BLaER1 treated with 17β-estradiol and CSF1 and Interleukin-3, amounts not matched to agents 10 nM and 100 nM (cell line): ENCODE measurements around the gene CST3.
"Not testable (repeated sequence)": the region's sequence is repeated elsewhere in the genome, so short reads cannot be mapped to it uniquely, and the experiment has no call there.

Experiments used
- H3K27ac ChIP-seq, 11 experiments: shearing (Covaris generic); formaldehyde crosslinking; 2 replicates each; pipeline ENCODE4 v1.8.1; 2022
- H3K27me3 ChIP-seq, 11 experiments: shearing (Covaris generic); formaldehyde crosslinking; 2 replicates each; pipeline ENCODE4 v1.8.1; 2022
- H3K36me3 ChIP-seq, 11 experiments: shearing (Covaris generic); formaldehyde crosslinking; 2 replicates each; pipeline ENCODE4 v1.8.1; 2022
- H3K4me1 ChIP-seq, 10 experiments: shearing (Covaris generic); formaldehyde crosslinking; 2 replicates each; pipeline ENCODE4 v1.8.1; 2022
- H3K4me2 ChIP-seq, 11 experiments: shearing (Covaris generic); formaldehyde crosslinking; 2 replicates each; pipeline ENCODE4 v1.8.1; 2022
- H3K4me3 ChIP-seq, 10 experiments: shearing (Covaris generic); formaldehyde crosslinking; 2 replicates each; pipeline ENCODE4 v1.8.1; 2022
- H3K9ac ChIP-seq, 11 experiments: shearing (Covaris generic); formaldehyde crosslinking; 2 replicates each; pipeline ENCODE4 v1.8.1; 2022
- H3K9me3 ChIP-seq, 11 experiments: shearing (Covaris generic); formaldehyde crosslinking; replicated peaks in 1 of 11; 2 replicates each; pipeline ENCODE4 v1.8.1; 2022
- H4K20me1 ChIP-seq, 11 experiments: shearing (Covaris generic); formaldehyde crosslinking; 2 replicates each; pipeline ENCODE4 v1.8.1; 2022
- Cebpa-rat ChIP-seq, 11 experiments: shearing (Covaris generic); IDR thresholded peaks; 2 replicates each; pipeline ENCODE4 v1.8.1; 2022

Gene CST3

GRCh38 chr20:23637282-23638221 is at the start of gene CST3:
Gene CST3 (minus strand): TSS chr20:23637955. CDS start chr20:23637862, 93 bp downstream.
- H3K27ac ChIP-seq, result peak within 1 kb of the TSS; percentile 73 to 95 (median 84)

DNA sequence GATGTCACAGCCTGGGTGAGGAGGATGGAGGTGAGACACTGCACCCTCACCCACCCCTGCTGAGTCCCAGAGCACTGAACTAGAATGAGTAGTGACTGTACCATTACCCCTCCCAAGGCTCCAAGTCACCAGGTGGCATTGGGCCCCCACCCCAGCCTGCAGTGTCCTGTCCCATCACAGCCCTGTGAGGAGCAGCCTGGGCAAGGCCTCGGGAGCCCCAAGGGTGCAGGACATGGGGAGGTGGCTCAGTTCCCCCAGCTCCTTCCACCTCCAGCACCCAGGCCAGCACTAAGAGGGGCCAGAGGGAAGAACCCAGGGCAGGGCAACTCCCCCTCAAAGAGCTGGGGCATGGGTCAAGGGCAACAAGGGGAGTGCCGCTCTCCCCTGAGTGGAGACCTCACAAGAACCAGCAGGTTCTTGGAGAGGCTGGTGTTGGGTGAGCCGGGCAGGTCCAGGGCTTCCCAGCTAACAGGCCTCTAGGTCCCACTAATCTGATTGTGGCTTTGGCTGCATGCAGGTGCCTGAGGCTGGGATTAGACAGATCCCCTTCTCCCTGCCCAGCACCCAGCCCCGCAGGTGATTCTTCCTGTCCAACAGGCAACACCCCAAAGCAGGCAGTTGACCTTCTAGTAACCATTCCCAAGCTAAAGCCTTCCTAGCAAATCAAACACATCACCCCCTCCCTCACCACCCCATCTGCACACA is 48.4 kb upstream of the CST3 start:
- Histone ChIP-seq H3K4me3 (no peak overlapping the region), H3K27me3 (no peaks in the 10 kb centered on the region)

More at GRCh38 chr20:23637282-23638221, at the start of gene CST3:
- peak within 1 kb of the TSS; percentile 72 to 99 (median 98) for H3K4me2 ChIP-seq
- H3K4me3 ChIP-seq, result peak within 1 kb of the TSS; percentile 67 to 97 (median 82)
- no peaks in the 10 kb centered on the region; a peak in 1 of 22 replicates for H3K27me3 ChIP-seq
- TF ChIP-seq Cebpa-rat (IDR thresholded peaks at IDR 0.05), result no peak
- H4K20me1 ChIP-seq, result peaks cover 0 to 43% (median 9%) of the 10 kb centered on the region in 11 experiments; a peak in 11 of 22 replicates
- H3K36me3 ChIP-seq, result peaks cover 0 to 30% (median 0%) of the 10 kb centered on the region in 11 experiments; a peak in 9 of 22 replicates
- peak within 1 kb of the TSS; percentile 78 to 93 (median 85) for H3K9ac ChIP-seq
- H3K9me3 ChIP-seq, result 0 out of 22 replicates have a peak, but pooled peaks cover 0 to 4% (median 0%) of the 10 kb centered on the region in 11 experiments
- peaks cover 65 to 81% (median 78%) of the 10 kb centered on the region in 10 experiments for H3K4me1 ChIP-seq

GRCh38 chr20:23685529-23685896 is 47.8 kb upstream of the CST3 start:
- H3K27me3 ChIP-seq, H3K4me2 ChIP-seq, H3K9me3 ChIP-seq, H4K20me1 ChIP-seq, H3K27ac ChIP-seq, H3K4me3 ChIP-seq, H3K36me3 ChIP-seq, H3K9ac ChIP-seq: not testable (repeated sequence)
- peaks cover 0 to 17% (median 11%) of the 10 kb centered on the region in 10 experiments; a peak in 12 of 20 replicates for H3K4me1 ChIP-seq

More for the DNA sequence above, 48.4 kb upstream of the CST3 start:
- TF ChIP-seq Cebpa-rat (IDR thresholded peaks at IDR 0.05), result no peak
- no peak overlapping the region for H3K9ac ChIP-seq
- H3K36me3 ChIP-seq, result no peaks in the 10 kb centered on the region
- H3K4me2 ChIP-seq, result no peak overlapping the region
- no peak overlapping the region for H3K27ac ChIP-seq
- H3K9me3 ChIP-seq, result no peaks in the 10 kb centered on the region
- no peaks in the 10 kb centered on the region for H4K20me1 ChIP-seq
- peaks cover 0 to 14% (median 11%) of the 10 kb centered on the region in 10 experiments; a peak in 11 of 20 replicates for H3K4me1 ChIP-seq

DNA sequence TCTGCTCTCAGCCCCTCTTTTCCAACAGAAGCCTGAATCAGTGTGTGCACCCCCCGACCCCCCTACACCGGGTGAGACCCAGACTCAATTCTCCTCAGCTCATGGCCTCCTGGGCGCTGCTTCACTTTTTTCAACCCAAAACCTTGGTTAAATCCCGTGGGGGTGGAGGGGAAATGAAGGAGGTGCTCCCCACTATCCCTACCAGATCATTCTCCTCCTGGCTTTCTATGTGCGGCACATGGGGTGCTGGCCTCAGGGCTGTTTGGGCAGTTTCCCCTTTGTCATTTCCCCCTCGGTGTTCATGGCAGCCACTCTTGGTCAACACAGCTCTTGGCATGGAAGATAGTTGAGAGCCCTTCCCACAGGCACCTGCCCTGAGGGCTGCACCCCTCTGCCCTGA is 46.5 kb upstream of the CST3 start:
- Histone ChIP-seq H3K9ac (no peak overlapping the region), H3K27ac (no peak overlapping the region), H3K9me3 (no peaks in the 10 kb centered on the region), H4K20me1 (no peaks in the 10 kb centered on the region), H3K4me1 (peaks cover 8 to 22% (median 15%) of the 10 kb centered on the region in 10 experiments; a peak in 15 of 20 replicates), H3K4me2 (no peak overlapping the region), H3K27me3 (no peaks in the 10 kb centered on the region), H3K36me3 (no peaks in the 10 kb centered on the region), H3K4me3 (no peak overlapping the region)
- TF ChIP-seq Cebpa-rat (IDR thresholded peaks at IDR 0.05), result no peak

GRCh38 chr20:23683807-23684206 is 46.1 kb upstream of the CST3 start:
- no peaks in the 10 kb centered on the region for H3K9me3 ChIP-seq
- no peak for TF ChIP-seq Cebpa-rat (IDR thresholded peaks at IDR 0.05)
- H3K4me3 ChIP-seq, result no peak overlapping the region
- no peaks in the 10 kb centered on the region for H3K27me3 ChIP-seq
- H3K4me2 ChIP-seq, result no peak overlapping the region
- H3K9ac ChIP-seq, result no peak overlapping the region
- H3K27ac ChIP-seq, result no peak overlapping the region
- H4K20me1 ChIP-seq, result no peaks in the 10 kb centered on the region
- no peaks in the 10 kb centered on the region for H3K36me3 ChIP-seq
- H3K4me1 ChIP-seq, result peaks cover 8 to 21% (median 15%) of the 10 kb centered on the region in 10 experiments; a peak in 15 of 20 replicates

- TF ChIP-seq Cebpa-rat (IDR thresholded peaks at IDR 0.05), result no peak
- Histone ChIP-seq H3K9ac (no peak overlapping the region), H4K20me1 (no peaks in the 10 kb centered on the region), H3K4me1 (peaks cover 6 to 16% (median 10%) of the 10 kb centered on the region in 10 experiments; a peak in 15 of 20 replicates), H3K36me3 (no peaks in the 10 kb centered on the region), H3K4me3 (no peak overlapping the region), H3K27ac (no peak overlapping the region), H3K9me3 (no peaks in the 10 kb centered on the region), H3K4me2 (no peak overlapping the region), H3K27me3 (no peaks in the 10 kb centered on the region)
Measured at GRCh38 chr20:23683281-23683680, 45.5 kb upstream of the CST3 start.

DNA sequence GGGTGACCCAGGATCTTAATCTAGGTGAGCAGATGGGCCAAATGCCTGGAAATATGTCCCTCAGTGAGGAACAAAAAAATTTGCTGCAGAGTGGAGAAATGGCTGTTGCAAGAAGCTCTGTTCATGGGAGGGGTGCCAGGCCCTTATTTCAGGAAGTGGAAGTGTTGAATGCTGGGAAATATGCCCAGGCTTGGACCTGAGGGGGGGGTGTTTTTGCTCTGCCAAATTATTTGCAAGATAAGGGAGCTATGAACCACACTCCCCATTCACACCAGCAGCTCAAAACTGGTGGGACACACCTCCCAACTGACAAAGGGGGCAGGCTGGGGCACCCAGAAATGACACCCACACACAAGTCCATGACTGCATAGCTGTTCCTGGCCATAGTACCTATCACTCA is 42.4 kb upstream of the CST3 start:
- no peaks in the 10 kb centered on the region for H4K20me1 ChIP-seq
- H3K4me1 ChIP-seq, result peaks cover 0 to 9% (median 7%) of the 10 kb centered on the region in 10 experiments; a peak in 10 of 20 replicates
- H3K27ac ChIP-seq, result no peak overlapping the region
- H3K4me2 ChIP-seq, result peak overlapping the region in 9 of 11 experiments; percentile 3 to 43 (median 26); a peak in 12 of 22 replicates
- no peaks in the 10 kb centered on the region for H3K27me3 ChIP-seq
- TF ChIP-seq Cebpa-rat (IDR thresholded peaks at IDR 0.05), result no peak
- no peaks in the 10 kb centered on the region for H3K9me3 ChIP-seq
- H3K4me3 ChIP-seq, result no peak overlapping the region
- no peaks in the 10 kb centered on the region for H3K36me3 ChIP-seq
- no peak overlapping the region for H3K9ac ChIP-seq

DNA sequence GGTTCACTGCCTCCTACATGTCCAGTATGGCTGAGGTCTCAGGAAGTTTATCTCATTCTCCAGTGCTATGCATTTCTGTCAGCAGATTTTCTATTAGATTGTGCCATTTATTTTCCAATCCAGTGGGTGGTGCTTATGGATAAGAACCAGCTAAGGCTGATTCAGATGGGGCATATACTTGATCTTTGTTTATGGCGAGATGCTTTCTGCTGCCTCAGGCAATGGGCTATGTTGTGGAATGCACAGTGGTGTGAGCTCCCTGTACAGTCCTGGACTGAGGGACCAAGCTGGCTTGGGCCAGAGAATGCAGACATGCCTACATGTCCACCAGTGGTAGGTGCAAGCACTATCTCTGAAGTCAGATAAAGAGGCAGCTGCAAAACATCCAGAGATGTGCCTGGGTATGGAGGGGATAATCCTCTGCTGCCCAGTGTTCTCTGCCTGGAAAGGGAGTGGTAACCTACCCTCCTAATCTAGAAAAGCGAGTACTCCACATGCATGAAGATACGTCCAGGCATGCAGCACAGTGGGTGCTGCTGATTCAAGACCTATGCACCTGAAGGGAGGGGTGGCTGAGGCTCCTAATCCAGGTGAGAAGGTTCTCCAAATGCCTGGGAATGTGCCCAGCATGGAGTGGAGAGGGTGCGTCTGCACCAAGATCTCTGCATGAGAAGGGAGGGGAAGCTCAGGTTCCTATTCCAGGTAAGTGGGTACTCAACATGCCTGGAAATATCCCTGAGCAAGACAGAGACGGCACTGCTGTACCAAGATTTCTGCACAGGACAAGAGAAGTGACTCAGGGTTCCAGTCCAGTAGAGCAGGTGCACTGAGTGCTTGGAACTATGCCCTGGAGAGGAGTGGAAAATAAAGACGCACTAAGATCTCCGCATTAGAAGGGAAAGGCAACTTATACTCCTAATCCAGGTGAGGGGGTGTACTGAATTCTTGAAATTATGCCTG is 41.7 kb upstream of the CST3 start:
- Histone ChIP-seq H3K27me3 (no peaks in the 10 kb centered on the region), H3K9ac (no peak overlapping the region), H4K20me1 (no peaks in the 10 kb centered on the region), H3K36me3 (no peaks in the 10 kb centered on the region), H3K4me1 (peaks cover 0 to 9% (median 7%) of the 10 kb centered on the region in 10 experiments; a peak in 10 of 20 replicates), H3K4me3 (no peak overlapping the region), H3K4me2 (peak overlapping the region in 4 of 11 experiments; percentile 16 to 33 (median 24); a peak in 5 of 22 replicates), H3K27ac (no peak overlapping the region), H3K9me3 (no peaks in the 10 kb centered on the region)
- no peak for TF ChIP-seq Cebpa-rat (IDR thresholded peaks at IDR 0.05)
